ENCODE results near the gene PPP1R1C. TPM values are rescaled to one million over a fixed set of nuclear protein-coding genes. Genes with fewer than 3 reads are reported as not detected.

Gene PPP1R1C
- total RNA-seq, 1 donor from 2014 or later, result not detected

DNA sequence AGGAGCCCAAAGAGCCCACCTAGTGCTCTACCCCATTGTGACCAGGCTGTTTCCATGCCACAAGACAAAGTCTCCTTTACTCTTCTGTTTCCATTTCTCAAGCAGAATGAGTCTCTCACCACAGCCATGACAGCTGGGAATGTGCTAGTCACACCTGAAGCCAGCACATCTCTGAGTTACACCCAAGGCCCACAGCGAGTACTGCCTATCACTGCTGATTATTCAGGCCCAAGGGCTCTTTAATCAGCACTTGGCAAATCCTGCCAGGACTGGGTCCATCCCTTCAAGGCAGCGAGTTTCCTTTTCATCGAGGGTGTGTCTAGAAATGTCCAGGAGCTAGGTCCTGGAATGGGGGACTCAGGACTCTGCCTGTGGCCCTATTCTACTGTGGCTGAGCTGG lies 14.6 kb upstream of the PPP1R1C start:
- no peak for DNase-seq (ENCODE audit: low spot score)

- DNase-seq (ENCODE audit: low spot score), result no peak
Observed at GRCh38 chr2:181972431-181973170, 13.1 kb upstream of the PPP1R1C start.

GRCh38 chr2:181973171-181973783 lies 12.4 kb upstream of the PPP1R1C start:
- DNase-seq (ENCODE audit: low spot score), result no peak

GRCh38 chr2:181977661-181978350 lies 7.8 kb upstream of the PPP1R1C start:
- DNase-seq (ENCODE audit: low spot score), result no peak

DNA sequence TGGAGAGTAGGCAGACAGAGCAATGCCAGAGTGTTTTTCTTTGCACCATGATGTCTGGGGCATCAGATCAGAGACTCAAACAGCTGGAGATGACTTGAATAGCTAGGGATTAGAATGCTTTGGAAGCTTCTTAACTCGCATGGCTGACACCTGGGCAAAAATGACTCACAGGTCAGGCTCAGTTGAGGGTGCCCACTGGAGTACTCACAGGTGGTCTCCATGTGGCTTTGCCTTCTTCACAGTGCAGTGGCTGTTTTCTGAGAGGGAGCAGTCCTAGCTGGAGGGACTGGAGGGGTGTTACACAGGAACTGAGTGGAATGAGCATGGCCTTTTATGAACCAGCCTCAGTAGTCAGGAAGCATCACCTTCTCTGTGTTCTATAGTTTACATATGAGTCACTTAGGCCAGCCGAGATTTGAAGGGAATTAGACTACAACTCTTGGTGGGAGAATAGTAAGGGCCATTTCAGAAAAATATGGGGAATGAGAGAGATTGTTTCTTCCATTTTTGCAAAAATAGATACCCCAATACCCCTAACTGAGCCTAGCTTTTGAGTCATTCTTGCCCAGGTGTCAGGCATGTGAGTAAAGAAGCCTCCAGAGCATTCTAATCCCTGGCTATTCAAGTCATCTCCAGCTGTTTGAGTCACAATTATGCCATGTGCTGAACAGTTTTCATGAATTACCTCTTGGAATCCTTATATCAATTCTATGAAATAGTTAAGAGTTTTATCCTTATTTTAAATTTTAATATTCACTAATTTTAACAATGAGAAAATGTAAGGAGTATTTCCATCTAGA lies 7.1 kb upstream of the PPP1R1C start:
- no peak for DNase-seq (ENCODE audit: low spot score)

DNA sequence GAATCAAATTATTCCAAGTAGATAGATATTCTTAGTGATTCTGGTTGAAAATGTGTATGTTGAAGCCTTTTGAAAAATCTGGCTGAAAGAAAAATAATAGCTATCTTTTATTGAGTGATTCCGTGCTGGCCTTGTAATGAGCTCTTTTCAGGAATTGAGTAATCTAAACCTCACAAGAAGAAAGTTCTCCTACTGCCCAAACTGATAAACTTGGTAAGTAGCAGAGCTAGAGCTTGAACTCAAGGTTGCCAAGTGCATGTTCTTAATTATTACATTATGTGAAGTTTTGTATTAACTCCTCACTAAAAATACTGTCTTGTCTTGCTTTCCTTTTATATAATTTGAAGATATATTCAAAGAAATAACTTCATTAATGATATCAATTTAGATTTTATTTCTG lies 1.6 kb upstream of the PPP1R1C start:
- DNase-seq (ENCODE audit: low spot score), result no peak

DNA sequence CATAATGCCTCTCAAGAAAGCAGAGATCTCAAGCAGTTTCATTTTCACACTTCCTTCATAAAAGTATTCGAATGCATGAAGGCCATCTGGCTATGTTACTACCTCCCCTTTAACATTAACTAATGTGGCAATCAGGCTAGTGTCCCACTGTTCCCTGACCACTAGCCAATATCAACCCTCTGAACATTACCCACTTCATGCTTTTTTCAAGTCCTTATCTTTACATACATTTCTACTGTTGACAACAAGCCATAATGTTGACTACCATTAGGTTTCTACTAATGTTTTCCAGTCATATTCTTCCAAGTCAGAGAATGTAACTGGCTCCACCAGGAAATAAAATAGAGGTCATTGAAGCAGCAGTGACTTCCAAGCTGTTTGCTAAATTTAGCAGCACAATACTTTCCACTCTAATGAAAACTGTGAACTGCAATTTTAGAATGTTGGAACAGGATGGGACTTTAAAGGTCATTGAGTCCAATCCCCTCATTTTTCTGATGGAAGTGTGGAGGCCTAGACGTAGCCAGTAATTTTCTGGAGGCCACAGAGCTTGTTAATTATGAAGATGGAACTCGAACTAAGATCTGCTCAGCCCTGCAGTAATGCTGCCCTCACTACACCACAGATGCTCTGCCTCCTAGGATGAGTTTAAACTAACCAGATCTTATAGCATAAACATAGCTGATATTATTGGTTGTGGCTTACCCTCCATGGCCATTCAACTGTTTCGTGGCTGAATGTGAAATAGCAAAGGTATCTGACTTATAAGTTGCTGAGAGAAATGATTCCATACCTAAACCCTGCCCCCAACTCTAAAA lies 630 bp upstream of the PPP1R1C start:
- no peak for DNase-seq (ENCODE audit: low spot score)

GRCh38 chr2:181988154-181988924 lies 2.7 kb downstream of the PPP1R1C start:
- no peak for DNase-seq (ENCODE audit: low spot score)

DNA sequence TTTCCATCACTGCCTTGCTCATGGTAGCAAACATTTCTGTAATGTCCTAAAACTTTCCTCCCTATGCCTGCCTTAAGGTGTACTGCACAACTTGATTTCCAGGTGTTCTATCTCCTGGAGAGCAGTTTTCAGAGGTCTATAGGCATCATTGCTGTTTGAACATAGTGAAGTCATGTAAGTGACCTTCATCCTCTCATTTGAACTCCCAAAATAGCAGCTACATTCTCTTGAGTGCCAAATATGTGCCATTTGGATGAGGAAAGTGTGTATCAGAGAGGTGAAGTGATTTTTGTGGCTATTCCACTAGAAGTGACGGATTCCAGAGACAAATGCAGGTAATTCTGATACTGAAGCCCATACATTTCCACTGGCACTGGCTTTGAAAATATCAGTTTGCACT lies 3.4 kb downstream of the PPP1R1C start:
- DNase-seq (ENCODE audit: low spot score), result no peak

- DNase-seq (ENCODE audit: low spot score), result no peak
Observed at GRCh38 chr2:181991171-181991885, 5.7 kb downstream of the PPP1R1C start.

DNA sequence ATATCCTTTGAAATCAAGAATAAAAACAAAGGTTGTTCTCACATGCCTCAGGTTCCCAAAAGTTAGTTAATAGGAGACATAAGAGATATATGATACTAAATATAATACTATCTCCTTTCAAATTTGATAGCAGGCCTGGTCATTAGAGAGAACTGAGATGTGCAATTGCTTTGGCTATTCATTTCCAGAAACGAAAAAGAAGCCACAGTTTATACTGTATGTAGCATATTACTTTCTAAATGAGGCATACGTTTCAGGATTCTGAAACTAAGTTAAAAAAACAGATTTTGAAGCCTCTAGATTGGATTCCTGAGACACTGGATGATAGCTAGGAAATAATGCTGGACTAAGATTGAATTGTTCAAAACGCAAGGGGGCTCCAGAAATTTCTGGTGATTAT lies 7.1 kb downstream of the PPP1R1C start:
- DNase-seq (ENCODE audit: low spot score), result no peak

- DNase-seq (ENCODE audit: low spot score), result no peak
Observed at GRCh38 chr2:181995289-181995688, 9.6 kb downstream of the PPP1R1C start.

- no peak for DNase-seq (ENCODE audit: low spot score)
Observed at GRCh38 chr2:181998041-181998835, 12.6 kb downstream of the PPP1R1C start.

DNA sequence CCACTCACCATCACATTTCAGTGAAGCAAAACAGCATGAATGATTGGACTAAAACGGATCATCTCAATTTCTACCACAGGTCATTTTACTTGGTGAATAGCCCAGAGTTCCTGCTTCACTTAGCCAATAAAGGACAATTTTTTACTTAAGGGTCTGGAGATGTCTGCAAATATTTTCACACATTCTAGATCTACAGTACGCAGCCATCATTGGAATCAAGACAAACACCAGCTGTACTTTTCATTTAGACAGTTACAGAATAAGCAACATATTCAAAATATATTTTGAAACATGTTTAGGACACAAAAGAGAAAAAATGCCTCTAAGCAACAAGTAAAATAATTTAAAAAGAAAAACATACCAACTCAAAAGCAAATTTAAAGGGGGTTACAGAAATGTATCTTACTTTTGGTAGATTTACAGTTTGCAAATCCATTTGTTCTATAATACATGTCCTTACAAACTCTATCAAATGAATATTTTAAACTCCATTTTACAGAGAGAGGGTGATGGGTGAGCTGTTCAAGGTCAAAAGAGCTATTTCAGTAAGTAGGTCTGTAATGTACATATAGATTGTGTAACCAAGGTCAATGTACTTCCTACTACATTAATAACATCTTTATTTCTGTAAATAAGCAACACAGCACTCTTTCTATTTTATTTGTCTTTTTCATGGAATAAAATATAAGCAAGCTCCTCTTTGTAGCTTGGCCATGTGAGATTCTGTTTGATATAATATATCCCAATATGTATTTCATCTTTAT lies 13.4 kb downstream of the PPP1R1C start:
- DNase-seq (ENCODE audit: low spot score), result no peak

DNA sequence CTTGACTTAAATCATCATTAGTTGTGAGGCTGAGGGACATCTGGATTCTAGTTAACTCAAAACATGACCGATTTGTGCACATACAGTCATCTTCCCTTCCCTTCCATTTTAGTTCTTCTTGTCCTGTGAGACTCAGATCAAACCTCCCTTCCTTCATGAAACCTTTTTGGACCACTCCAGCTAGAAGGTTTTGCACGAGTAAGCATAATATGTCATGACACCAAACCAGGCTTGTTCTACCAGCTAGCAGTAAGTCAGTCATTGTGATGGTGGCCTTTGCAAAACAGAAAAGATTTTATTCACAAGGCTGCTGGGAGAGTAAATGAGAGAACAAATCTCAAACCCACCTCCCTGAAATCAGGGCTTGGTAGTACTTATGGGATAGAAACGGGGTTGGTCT lies 14.3 kb downstream of the PPP1R1C start:
- DNase-seq (ENCODE audit: low spot score), result no peak

DNA sequence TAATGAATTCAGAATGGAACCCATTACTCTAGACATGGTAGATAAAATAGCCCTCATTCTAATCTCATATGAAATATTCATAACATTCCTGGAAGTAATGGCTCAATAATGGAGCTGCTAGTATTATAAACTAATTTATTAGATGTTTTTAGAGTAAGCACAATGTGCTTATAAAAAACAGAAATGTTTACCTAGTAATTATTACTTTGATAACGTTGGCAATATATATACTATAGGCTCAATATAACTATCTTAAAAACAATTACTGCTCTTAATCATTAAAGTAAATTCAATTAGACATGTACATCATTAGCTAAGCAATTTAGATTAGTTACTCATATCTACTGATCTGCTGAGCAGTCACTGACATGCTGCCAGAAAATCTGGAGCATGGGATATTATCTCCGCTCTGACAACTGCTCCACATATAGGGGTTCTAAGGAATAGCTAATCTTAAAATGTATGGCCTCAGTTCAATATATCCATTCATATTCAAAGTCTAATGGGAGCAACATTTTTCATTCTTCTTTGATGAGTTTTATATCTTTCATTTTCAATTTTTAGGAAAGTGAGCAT lies 19.4 kb downstream of the PPP1R1C start:
- no peak for DNase-seq (ENCODE audit: low spot score)

- DNase-seq (ENCODE audit: low spot score), result no peak
Observed at GRCh38 chr2:182006595-182007341, 21.1 kb downstream of the PPP1R1C start.

Measured in mesenteric fat pad (tissue), 1 donor.